ENCODE data around the gene TMEM40. TPM values are rescaled to one million over a fixed set of nuclear protein-coding genes. Genes with fewer than 3 reads are reported as not detected.

Gene TMEM40
- total and polyA plus RNA-seq, 2 of the 13 experiments (the other 11 are each of a cell fraction or from before 2014, with no cell fraction given) = 0.16 TPM; not detected in 1

GRCh38 chr3:12780751-12781150, 21.7 kb upstream of the TMEM40 start:
- DNase-seq (ENCODE audit: low spot score) = no peak

More at GRCh38 chr3:12780751-12781150, 21.7 kb upstream of the TMEM40 start:
- FAIRE-seq (no peak), ATAC-seq (no peak)
- Histone ChIP-seq H3K9me3 (ENCODE audit: low read length) (no peaks in the 10 kb centered on the region), H3K27me3 (ENCODE audit: control insufficient read depth in 1 of 2, insufficient read depth in 2 of 2, low read length in 2 of 2) (peaks cover 0 to 3% of the 10 kb centered on the region in 2 experiments; a peak in 2 of 5 replicates), H3K79me2 (ENCODE audit: insufficient read depth, low read length) (no peaks in the 10 kb centered on the region), H2AFZ (ENCODE audit: low read length) (no peak overlapping the region), H3K4me3 (replicated peaks in 1 of 3; ENCODE audit: insufficient read depth in 1 of 3, low read depth in 2 of 3, low read length in 3 of 3) (no peak overlapping the region), H3K9ac (ENCODE audit: insufficient read depth, low read depth, low read length) (no peak overlapping the region), H3K36me3 (replicated peaks in 1 of 2; ENCODE audit: control insufficient read depth in 1 of 2, insufficient read depth in 2 of 2, low read length in 2 of 2) (no peaks in the 10 kb centered on the region), H4K20me1 (ENCODE audit: insufficient read depth, low read length) (no peaks in the 10 kb centered on the region), H3K27ac (ENCODE audit: extremely low read length, insufficient read depth, low read length) (no peak overlapping the region), H3K4me2 (ENCODE audit: low read depth, low read length) (no peak overlapping the region), H3K4me1 (ENCODE audit: insufficient read depth, low read length) (no peaks in the 10 kb centered on the region)
- ChIA-PET POLR2A (no interaction called here), CTCF (ENCODE audit: low intra/inter-chr PET ratio, low total read pairs) (no interaction called here)
- 14% methylated on average over 4 of the region's 4 CpGs for WGBS (ENCODE audit: low lambda C conversion rate)
- intact Hi-C loops (cut with micrococcal nuclease; ENCODE audit: unreplicated experiment) = no loop called here
- TF ChIP-seq HHEX (CRISPR knock-in tag; IDR thresholded peaks at IDR 0.05) = no peak
- TF ChIP-seq SPEN (CRISPR knock-in tag; IDR thresholded peaks at IDR 0.05; ENCODE audit: low read depth) = no peak
- no peak for TF ChIP-seq EEA1 (CRISPR knock-in tag; IDR thresholded peaks at IDR 0.05; ENCODE audit: borderline replicate concordance)
- TF ChIP-seq ZNF761 (CRISPR knock-in tag; conservative IDR thresholded peaks at IDR 0.05) = no peak
- no peak for TF ChIP-seq ZNF543 (CRISPR knock-in tag; IDR thresholded peaks at IDR 0.05)
- no peak for TF ChIP-seq ZC3H4 (CRISPR knock-in tag; IDR thresholded peaks at IDR 0.05; ENCODE audit: borderline replicate concordance)
- no peak for TF ChIP-seq ZNF652 (CRISPR knock-in tag; IDR thresholded peaks at IDR 0.05; ENCODE audit: borderline replicate concordance, low read depth)
- TF ChIP-seq MAX (IDR thresholded peaks at IDR 0.05) = no peak
- no peak for TF ChIP-seq AKAP8 (CRISPR knock-in tag; IDR thresholded peaks at IDR 0.05)
- TF ChIP-seq PCBP2 (optimal IDR thresholded peaks at IDR 0.05; ENCODE audit: low read depth, low read length, poor library complexity, severe bottlenecking) = no peak
- TF ChIP-seq UBTF (CRISPR knock-in tag; IDR thresholded peaks at IDR 0.05) = no peak
- in situ Hi-C loops (cut with HindIII; ENCODE audit: extremely low pct_ligation_motif_present, low pct_unique_long_range_greater_than_20kb) = no loop called here
- no TSS peak for BruUV-seq (replicated peaks)
